H9 (cell line): Measurements from ENCODE around the gene CEBPG. TPM values are rescaled to one million over a fixed set of nuclear protein-coding genes. Genes with fewer than 3 reads are reported as not detected.

ENCODE experiments used
- DNase-seq: peaks from one replicate; pipeline ENCODE4 v3.0.0-alpha.2; 2017
- H2AFZ ChIP-seq: one replicate; pipeline ENCODE4 v1.6.1; 2013; ENCODE audit warnings: mild to moderate bottlenecking, low read length, control low read depth, moderate library complexity
- H2AK5ac ChIP-seq: 2 replicates; pipeline ENCODE4 v1.6.1; 2013; ENCODE audit warnings: low read length, control low read depth, mixed read lengths; ENCODE audit not compliant: insufficient read length
- H2BK120ac ChIP-seq: one replicate; pipeline ENCODE4 v1.6.1; 2013; ENCODE audit warnings: low read depth, mild to moderate bottlenecking, low read length, control low read depth, inconsistent platforms; ENCODE audit not compliant: poor library complexity, severe bottlenecking
- H2BK12ac ChIP-seq: 2 replicates; pipeline ENCODE4 v1.6.1; 2013; ENCODE audit warnings: low read length, control low read depth, mixed read lengths, low read depth; ENCODE audit not compliant: insufficient read length
- H2BK15ac ChIP-seq: 2 replicates; pipeline ENCODE4 v1.6.1; 2013; ENCODE audit warnings: low read depth, low read length, control low read depth
- H2BK20ac ChIP-seq: one replicate; pipeline ENCODE4 v1.6.1; 2013; ENCODE audit warnings: low read depth, mild to moderate bottlenecking, low read length, control low read depth, inconsistent platforms; ENCODE audit not compliant: poor library complexity, severe bottlenecking
- H2BK5ac ChIP-seq: 2 replicates; pipeline ENCODE4 v1.6.1; 2013; ENCODE audit warnings: low read length, control low read depth, mixed read lengths; ENCODE audit not compliant: insufficient read length
- H3K14ac ChIP-seq: 2 replicates; pipeline ENCODE4 v1.6.1; 2013; ENCODE audit warnings: low read length, control low read depth; ENCODE audit not compliant: insufficient read depth
- H3K18ac ChIP-seq: 2 replicates; pipeline ENCODE4 v1.6.1; 2013; ENCODE audit warnings: low read depth, mild to moderate bottlenecking, mixed read lengths, low read length, control low read depth; ENCODE audit not compliant: insufficient read length
- H3K23ac ChIP-seq: 2 replicates; pipeline ENCODE4 v1.6.1; 2013; ENCODE audit warnings: low read length, control low read depth, mixed read lengths, low read depth; ENCODE audit not compliant: insufficient read length
- H3K23me2 ChIP-seq: 2 replicates; pipeline ENCODE4 v1.6.1; 2013; ENCODE audit warnings: low read depth, mild to moderate bottlenecking, mixed read lengths, low read length, control low read depth; ENCODE audit not compliant: insufficient read length, poor library complexity, severe bottlenecking
- H3K27ac ChIP-seq: 2 replicates; pipeline ENCODE4 v1.5.1; 2013; ENCODE audit warnings: low read length, control low read depth, mixed read lengths, low read depth; ENCODE audit not compliant: insufficient read length
- H3K27me3 ChIP-seq: 2 replicates; pipeline ENCODE4 v1.6.1; 2013; ENCODE audit warnings: low read length, control low read depth, inconsistent platforms; ENCODE audit not compliant: insufficient read depth
- H3K4ac ChIP-seq: 2 replicates; pipeline ENCODE4 v1.6.1; 2013; ENCODE audit warnings: low read depth, mild to moderate bottlenecking, control low read depth, inconsistent platforms, low read length, moderate library complexity
- H3K4me1 ChIP-seq: 2 replicates; pipeline ENCODE4 v1.6.1; 2013; ENCODE audit warnings: low read length, control low read depth, inconsistent platforms; ENCODE audit not compliant: insufficient read depth
- H3K4me2 ChIP-seq: 2 replicates; pipeline ENCODE4 v1.6.1; 2013; ENCODE audit warnings: low read length, control low read depth, mixed read lengths; ENCODE audit not compliant: insufficient read length, insufficient read depth
- H3K56ac ChIP-seq: 2 replicates; pipeline ENCODE4 v1.6.1; 2013; ENCODE audit warnings: low read depth, mild to moderate bottlenecking, mixed read lengths, low read length, control low read depth; ENCODE audit not compliant: insufficient read length
- H3K79me1 ChIP-seq: 2 replicates; pipeline ENCODE4 v1.6.1; 2013; ENCODE audit warnings: low read depth, mild to moderate bottlenecking, moderate library complexity, low read length, control low read depth, inconsistent platforms; ENCODE audit not compliant: insufficient read depth, poor library complexity, severe bottlenecking
- H3K79me2 ChIP-seq: 2 replicates; pipeline ENCODE4 v1.6.1; 2013; ENCODE audit warnings: low read length, control low read depth, inconsistent platforms; ENCODE audit not compliant: insufficient read depth
- H3K9ac ChIP-seq: 2 replicates; pipeline ENCODE4 v1.6.1; 2013; ENCODE audit warnings: low read length, control low read depth, mixed read lengths; ENCODE audit not compliant: insufficient read length; ENCODE audit errors: extremely low read depth
- H3K9me3 ChIP-seq: one replicate; pipeline ENCODE4 v1.6.1; 2013; ENCODE audit warnings: low read depth, low read length, inconsistent platforms; ENCODE audit not compliant: control insufficient read depth
- H3T11ph ChIP-seq: one replicate; pipeline ENCODE4 v1.6.1; 2013; ENCODE audit warnings: mild to moderate bottlenecking, low read length, control low read depth, inconsistent platforms
- H4K20me1 ChIP-seq: one replicate; pipeline ENCODE4 v1.6.1; 2013; ENCODE audit not compliant: control insufficient read depth, insufficient read length, insufficient read depth
- H4K5ac ChIP-seq: 2 replicates; pipeline ENCODE4 v1.6.1; 2013; ENCODE audit warnings: low read depth, mild to moderate bottlenecking, mixed read lengths, low read length, control low read depth; ENCODE audit not compliant: insufficient read length
- H4K8ac ChIP-seq: replicated peaks from 2 replicates; pipeline ENCODE4 v1.6.1; 2013; ENCODE audit warnings: low read length, control low read depth, mixed read lengths, low read depth; ENCODE audit not compliant: insufficient read length
- H4K91ac ChIP-seq: 2 replicates; pipeline ENCODE4 v1.6.1; 2013; ENCODE audit warnings: low read depth, mild to moderate bottlenecking, moderate library complexity, mixed read lengths, low read length, control low read depth; ENCODE audit not compliant: insufficient read length
- H3K27ac Mint-ChIP-seq, 3 experiments: 2 replicates in 2 of 3; 3 replicates in 1 of 3; pipeline ENCODE4 v1.8.0; 2020 to 2021; ENCODE audit warnings: mixed read lengths in 3 of 3, mild to moderate bottlenecking in 1 of 3, moderate library complexity in 1 of 3
- H3K27me3 Mint-ChIP-seq: 2 replicates; pipeline ENCODE4 v1.8.0; 2021; ENCODE audit warnings: low read depth, mild to moderate bottlenecking, moderate library complexity, mixed read lengths
- H3K36me3 Mint-ChIP-seq, 3 experiments: 2 replicates in 2 of 3; 3 replicates in 1 of 3; pipeline ENCODE4 v1.8.0; 2020 to 2021; ENCODE audit warnings: low read depth in 3 of 3, mixed read lengths in 3 of 3; ENCODE audit not compliant: insufficient read depth in 1 of 3
- H3K4me1 Mint-ChIP-seq, 2 experiments: 2 replicates each; pipeline ENCODE4 v1.8.0; 2020; ENCODE audit warnings: mixed read lengths in 2 of 2
- H3K4me3 Mint-ChIP-seq, 2 experiments: 2 replicates in 1 of 2; 3 replicates in 1 of 2; pipeline ENCODE4 v1.8.0; 2020 to 2021; ENCODE audit warnings: mild to moderate bottlenecking in 2 of 2, mixed read lengths in 2 of 2, moderate library complexity in 1 of 2
- H3K9me3 Mint-ChIP-seq, 2 experiments: 2 replicates in 1 of 2; 3 replicates in 1 of 2; pipeline ENCODE4 v1.8.0; 2020; ENCODE audit warnings: mild to moderate bottlenecking in 2 of 2, mixed read lengths in 2 of 2, moderate library complexity in 1 of 2
- WGBS: extraction: QIAGEN DNeasy Blood & Tissue Kit; methylation state at CpG from one replicate; pipeline ENCODE4 v1.1.7; 2013; ENCODE audit warnings: missing lambda C conversion rate, low lambda C conversion rate, mixed read lengths; ENCODE audit not compliant: insufficient read length; ENCODE audit errors: extremely low coverage; 5-methylcytosine and 5-hydroxymethylcytosine counted together
- total RNA-seq: library from RNA; stranded (reverse); gene quantifications from 2 replicates; pipeline ENCODE4 v1.2.1, GENCODE V29; 2021
- TF ChIP-seq, protein P1 (sequence below): fragments of 200-600 bp; sonication (generic); conservative IDR thresholded peaks from 3 replicates; pipeline ENCODE4 v1.8.0; 2021; ENCODE audit warnings: antibody characterized with exemption, mild to moderate bottlenecking

The CEBPG gene
- total RNA-seq, 1 experiment from 2014 or later: 33.7 TPM

DNA sequence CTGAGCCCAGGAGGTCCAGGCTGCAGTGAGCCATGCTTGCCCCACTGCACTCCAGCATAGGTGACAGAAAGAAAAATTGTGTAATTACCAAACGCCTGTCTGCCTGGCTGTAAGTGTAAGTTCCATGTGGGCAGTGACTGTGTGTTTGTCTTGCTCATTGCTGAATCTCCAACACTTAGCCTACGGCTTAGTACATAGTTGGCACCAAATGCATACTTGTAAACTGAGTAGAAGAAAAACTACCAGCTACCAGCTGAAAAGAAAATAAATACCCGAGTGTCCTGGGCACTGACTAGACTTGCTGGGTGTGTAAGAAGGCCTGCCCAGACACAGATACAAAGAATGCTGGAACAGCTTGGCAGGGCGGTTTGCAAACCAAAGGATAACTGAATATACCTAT lies 2.7 kb upstream of the CEBPG start:
- Histone ChIP-seq H4K5ac (no peak overlapping the region), H2BK5ac (no peak overlapping the region)
- no CpG with 5 or more reads among the region's 4 CpGs for WGBS

More for the DNA sequence above, 2.7 kb upstream of the CEBPG start:
- Histone ChIP-seq H4K20me1 (no peaks in the 10 kb centered on the region), H4K8ac (no peak overlapping the region), H3K23ac (no peak overlapping the region), H2BK120ac (no peak overlapping the region), H3K18ac (no peak overlapping the region), H3K23me2 (peaks cover 11% of the 10 kb centered on the region), H3K14ac (no peak overlapping the region), H3K27ac (no peak overlapping the region), H2BK12ac (no peak overlapping the region), H4K91ac (no peak overlapping the region), H2AFZ (no peak overlapping the region), H3K4me2 (no peak overlapping the region), H3K4me1 (no peaks in the 10 kb centered on the region), H3K27me3 (no peaks in the 10 kb centered on the region), H2BK15ac (no peak overlapping the region), H3K4ac (no peak overlapping the region), H3K79me2 (peaks cover 15% of the 10 kb centered on the region; the same call in 1 of the 2 replicates), H3K79me1 (no peaks in the 10 kb centered on the region), H2BK20ac (no peak overlapping the region), H3K56ac (no peak overlapping the region), H3K9me3 (no peaks in the 10 kb centered on the region), H3T11ph (no peak overlapping the region), H3K9ac (no peak overlapping the region), H2AK5ac (no peak overlapping the region)
- Mint-ChIP-seq H3K36me3 (peaks cover 2 to 3% (median 3%) of the 10 kb centered on the region in 3 experiments; a peak in 6 of 7 replicates), H3K4me1 (peaks cover 15% of the 10 kb centered on the region in 2 experiments), H3K4me3 (no peak overlapping the region), H3K9me3 (0 out of 5 replicates have a peak, but pooled peaks cover 0 to 3% of the 10 kb centered on the region in 2 experiments), H3K27ac (no peak overlapping the region), H3K27me3 (peaks cover 28% of the 10 kb centered on the region)
- DNase-seq: no peak
- TF ChIP-seq, protein P1, sequence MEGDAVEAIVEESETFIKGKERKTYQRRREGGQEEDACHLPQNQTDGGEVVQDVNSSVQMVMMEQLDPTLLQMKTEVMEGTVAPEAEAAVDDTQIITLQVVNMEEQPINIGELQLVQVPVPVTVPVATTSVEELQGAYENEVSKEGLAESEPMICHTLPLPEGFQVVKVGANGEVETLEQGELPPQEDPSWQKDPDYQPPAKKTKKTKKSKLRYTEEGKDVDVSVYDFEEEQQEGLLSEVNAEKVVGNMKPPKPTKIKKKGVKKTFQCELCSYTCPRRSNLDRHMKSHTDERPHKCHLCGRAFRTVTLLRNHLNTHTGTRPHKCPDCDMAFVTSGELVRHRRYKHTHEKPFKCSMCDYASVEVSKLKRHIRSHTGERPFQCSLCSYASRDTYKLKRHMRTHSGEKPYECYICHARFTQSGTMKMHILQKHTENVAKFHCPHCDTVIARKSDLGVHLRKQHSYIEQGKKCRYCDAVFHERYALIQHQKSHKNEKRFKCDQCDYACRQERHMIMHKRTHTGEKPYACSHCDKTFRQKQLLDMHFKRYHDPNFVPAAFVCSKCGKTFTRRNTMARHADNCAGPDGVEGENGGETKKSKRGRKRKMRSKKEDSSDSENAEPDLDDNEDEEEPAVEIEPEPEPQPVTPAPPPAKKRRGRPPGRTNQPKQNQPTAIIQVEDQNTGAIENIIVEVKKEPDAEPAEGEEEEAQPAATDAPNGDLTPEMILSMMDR: no peak
